Keratinocyte (primary cell): ENCODE measurements around the gene CERT1. TPM values are rescaled to one million over a fixed set of nuclear protein-coding genes. Genes with fewer than 3 reads are reported as not detected.

Experiments
- DNase-seq: peaks from one replicate; pipeline ENCODE4 v3.0.0-alpha.2; 2011; ENCODE audit warnings: low read depth, missing footprints, low spot score
- FAIRE-seq: peaks from 2 replicates; lab custom pipeline; 2011; peaks lifted over from hg19 to GRCh38; lab: Jason Lieb, UNC
- H2AFZ ChIP-seq: 2 replicates; pipeline ENCODE4 v1.6.0; 2012; ENCODE audit warnings: low read length, control low read depth, inconsistent platforms; ENCODE audit not compliant: control insufficient read depth
- H3K27ac ChIP-seq: 2 replicates; pipeline ENCODE4 v1.5.1; 2011; ENCODE audit warnings: low read length; ENCODE audit not compliant: control insufficient read depth, insufficient read depth
- H3K27me3 ChIP-seq: 3 replicates; pipeline ENCODE4 v1.6.0; 2011; ENCODE audit warnings: low read length; ENCODE audit not compliant: control insufficient read depth, insufficient read depth; ENCODE audit errors: extremely low read depth
- H3K36me3 ChIP-seq, 2 experiments: 2 replicates in 1 of 2; 3 replicates in 1 of 2; pipeline ENCODE4 v1.5.1; 2011; ENCODE audit warnings: low read length in 2 of 2, mild to moderate bottlenecking in 1 of 2; ENCODE audit not compliant: control insufficient read depth in 2 of 2, insufficient read depth in 2 of 2; ENCODE audit errors: extremely low read depth in 1 of 2
- H3K4me1 ChIP-seq: 3 replicates; pipeline ENCODE4 v1.5.1; 2011; ENCODE audit warnings: low read length; ENCODE audit not compliant: control insufficient read depth, insufficient read depth; ENCODE audit errors: extremely low read depth
- H3K4me2 ChIP-seq: 3 replicates; pipeline ENCODE4 v1.6.0; 2011; ENCODE audit warnings: low read depth, low read length; ENCODE audit not compliant: control insufficient read depth, insufficient read depth; ENCODE audit errors: extremely low read depth
- H3K4me3 ChIP-seq, 3 experiments: fragments of 200-600 bp in 1 of 3; sonication (generic) in 1 of 3; 2 replicates in 2 of 3; 3 replicates in 1 of 3; pipeline ENCODE4 v1.5.1; 2011 to 2016; ENCODE audit warnings: low read length in 3 of 3, mild to moderate bottlenecking in 3 of 3, control low read depth in 2 of 3, inconsistent platforms in 1 of 3, low read depth in 1 of 3, mixed read lengths in 1 of 3, mixed run types in 1 of 3, moderate library complexity in 1 of 3; ENCODE audit not compliant: control insufficient read depth in 2 of 3, insufficient read depth in 2 of 3; ENCODE audit errors: extremely low read depth in 1 of 3
- H3K79me2 ChIP-seq: 2 replicates; pipeline ENCODE4 v1.6.0; 2012; ENCODE audit warnings: low read length; ENCODE audit not compliant: control insufficient read depth, insufficient read depth
- H3K9ac ChIP-seq: 3 replicates; pipeline ENCODE4 v1.6.0; 2011; ENCODE audit warnings: low read length; ENCODE audit not compliant: control insufficient read depth, insufficient read depth; ENCODE audit errors: extremely low read depth
- H3K9me1 ChIP-seq: 3 replicates; pipeline ENCODE4 v1.6.0; 2011; ENCODE audit warnings: low read length; ENCODE audit not compliant: control insufficient read depth, insufficient read depth; ENCODE audit errors: extremely low read depth
- H3K9me3 ChIP-seq: 2 replicates; pipeline ENCODE4 v1.5.1; 2012; ENCODE audit warnings: low read depth, low read length; ENCODE audit not compliant: control insufficient read depth
- H4K20me1 ChIP-seq: 3 replicates; pipeline ENCODE4 v1.6.0; 2011; ENCODE audit warnings: low read length; ENCODE audit not compliant: control insufficient read depth, insufficient read depth; ENCODE audit errors: extremely low read depth
- CTCF ChIP-seq, 3 experiments: IDR thresholded peaks in 1 of 3; conservative IDR thresholded peaks in 1 of 3; optimal IDR thresholded peaks in 1 of 3; 2 replicates in 2 of 3; 3 replicates in 1 of 3; pipeline versions ENCODE3 to v1.5.1; 2011; ENCODE audit warnings: low read length in 3 of 3, mild to moderate bottlenecking in 3 of 3, moderate library complexity in 2 of 3, control low read depth in 1 of 3, inconsistent platforms in 1 of 3; ENCODE audit not compliant: insufficient read depth in 2 of 3; ENCODE audit errors: extremely low read depth in 1 of 3
- EZH2 ChIP-seq: IDR thresholded peaks from one replicate; pipeline ENCODE4 v1.6.1; 2012; ENCODE audit warnings: inconsistent platforms, mild to moderate bottlenecking, low read length, moderate library complexity
- dilution Hi-C: fragments of 300-500 bp; cut with MboI; formaldehyde crosslinking; loops from one replicate; pipeline ENCODE4 v1.7.0; 2020; ENCODE audit warnings: low sequenced_read_pairs; ENCODE audit not compliant: extremely low pct_ligation_motif_present
- polyA plus RNA-seq, 5 experiments: library from polyadenylated mRNA; depleted of rRNA in 3 of 5; stranded (reverse) in 3 of 5; stranded (forward) in 1 of 5; unstranded in 1 of 5; fragments of >200 nt; gene quantifications; 1 replicate in 1 of 5; 2 replicates in 3 of 5; 3 replicates in 1 of 5; pipeline versions ENCODE4 v1.2.1 to v1.2.3, GENCODE V29; 2011 to 2012; ENCODE audit warnings: missing spikeins in 2 of 5, low read depth in 1 of 5, low replicate concordance in 1 of 5

CERT1 gene
- polyA plus RNA-seq, 1 donor (not counting 4 experiments of a cell fraction or from before 2014, with no cell fraction given): 20.8 TPM

GRCh38 chr5:75482482-75482881 lies 28.9 kb downstream of the CERT1 start:
- Histone ChIP-seq H4K20me1 (peaks cover 5% of the 10 kb centered on the region), H3K79me2 (peaks cover 51% of the 10 kb centered on the region)
- FAIRE-seq: no peak

DNA sequence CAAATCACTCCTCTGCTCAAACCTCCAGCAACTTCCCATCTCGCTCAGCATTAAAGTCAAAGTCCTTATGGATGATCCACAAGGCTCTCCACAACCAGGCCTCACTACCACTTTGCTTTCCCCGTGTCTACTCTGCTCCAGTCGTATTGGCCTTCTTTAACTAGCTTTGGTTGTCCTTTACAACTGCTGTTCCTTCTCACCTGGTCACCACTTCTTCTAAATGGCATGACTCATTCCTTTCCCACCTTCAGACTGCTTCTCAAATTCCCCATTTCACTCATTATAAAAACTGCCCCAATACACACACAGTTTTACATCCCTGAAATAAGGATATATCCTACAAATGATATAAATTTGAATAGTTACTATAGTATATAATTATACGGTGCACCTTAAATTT lies 30.4 kb downstream of the CERT1 start:
- no peak for DNase-seq
- Histone ChIP-seq H3K27me3 (no peaks in the 10 kb centered on the region), H3K4me3 (no peak overlapping the region), H3K27ac (no peak overlapping the region), H2AFZ (no peak overlapping the region), H3K79me2 (peaks cover 39% of the 10 kb centered on the region), H3K9me1 (no peaks in the 10 kb centered on the region), H3K4me2 (no peak overlapping the region), H3K4me1 (no peaks in the 10 kb centered on the region), H3K9ac (no peak overlapping the region), H3K36me3 (no peaks in the 10 kb centered on the region), H4K20me1 (peaks cover 5% of the 10 kb centered on the region), H3K9me3 (no peaks in the 10 kb centered on the region)
- TF ChIP-seq CTCF (optimal IDR thresholded peaks at IDR 0.05 in 1 of 3, IDR thresholded peaks at IDR 0.05 in 1 of 3, conservative IDR thresholded peaks at IDR 0.05 in 1 of 3; ENCODE audit: extremely low read depth in 1 of 3, insufficient read depth in 2 of 3, low read length in 3 of 3): no peak
- no peak for TF ChIP-seq EZH2
- dilution Hi-C loops: no loop called here
- no peak for FAIRE-seq

More at GRCh38 chr5:75482482-75482881, 28.9 kb downstream of the CERT1 start:
- no peak overlapping the region for H3K4me3 ChIP-seq
- H3K36me3 ChIP-seq: no peaks in the 10 kb centered on the region
- dilution Hi-C loops: no loop called here
- no peak overlapping the region for H2AFZ ChIP-seq
- H3K27ac ChIP-seq: no peak overlapping the region
- TF ChIP-seq EZH2 (no peak), CTCF (optimal IDR thresholded peaks at IDR 0.05 in 1 of 3, IDR thresholded peaks at IDR 0.05 in 1 of 3, conservative IDR thresholded peaks at IDR 0.05 in 1 of 3; ENCODE audit: extremely low read depth in 1 of 3, insufficient read depth in 2 of 3, low read length in 3 of 3) (no peak)
- H3K9ac ChIP-seq: no peak overlapping the region
- no peak overlapping the region for H3K4me2 ChIP-seq
- DNase-seq: no peak
- H3K9me1 ChIP-seq: no peaks in the 10 kb centered on the region
- H3K4me1 ChIP-seq: no peaks in the 10 kb centered on the region
- H3K9me3 ChIP-seq: no peaks in the 10 kb centered on the region
- H3K27me3 ChIP-seq: no peaks in the 10 kb centered on the region
